ENCODE measurements around the gene LTBP4. TPM values are rescaled to one million over a fixed set of nuclear protein-coding genes. Genes with fewer than 3 reads are reported as not detected.

The LTBP4 gene
- total and polyA plus RNA-seq, 2 donors (not counting 3 experiments of a cell fraction or from before 2014, with no cell fraction given): 25.9 to 38.0 TPM

- H4K20me1 ChIP-seq (replicated peaks; ENCODE audit: control insufficient read depth, extremely low read depth, insufficient read depth, low read length): no peaks in the 10 kb centered on the region
- no peaks in the 10 kb centered on the region for H3K27me3 ChIP-seq (ENCODE audit: control insufficient read depth in 2 of 2, insufficient read depth in 2 of 2, low read length in 2 of 2)
- no peaks in the 10 kb centered on the region for H3K9me3 ChIP-seq (replicated peaks; ENCODE audit: control insufficient read depth, insufficient read depth, low read length)
- POLR2A ChIA-PET: no interaction called here
- no peak overlapping the region for H3K4me3 ChIP-seq (replicated peaks in 1 of 3; ENCODE audit: insufficient read depth in 1 of 3, low read depth in 1 of 3, low read length in 3 of 3)
- H3K9ac ChIP-seq (replicated peaks; ENCODE audit: extremely low read depth, insufficient read depth, low read length): no peak overlapping the region
- peaks cover 35% of the 10 kb centered on the region for H3K4me1 ChIP-seq (ENCODE audit: control insufficient read depth, extremely low read depth, insufficient read depth, low read length)
- H3K4me2 ChIP-seq (ENCODE audit: insufficient read depth, low read length): no peak overlapping the region
- CTCF ChIA-PET: interaction anchor here (11.0 kb wide), 1 partner anchor 27 kb away, joined by 126 read pairs; no protein-coding TSS in a partner anchor
- no peaks in the 10 kb centered on the region for H3K79me2 ChIP-seq (ENCODE audit: control insufficient read depth, insufficient read depth, low read length)
- TF ChIP-seq POLR2AphosphoS5 (IDR thresholded peaks at IDR 0.05; ENCODE audit: insufficient read depth, low read depth, low read length) (no peak), GATA2 (IDR thresholded peaks at IDR 0.05; ENCODE audit: insufficient read depth, insufficient read length, low read depth, low read length) (no peak), MYC (IDR thresholded peaks at IDR 0.05; ENCODE audit: low read depth, low read length) (no peak), JUN (IDR thresholded peaks at IDR 0.05; ENCODE audit: borderline replicate concordance, insufficient read depth, insufficient read length, low read depth) (no peak), EZH2 (IDR thresholded peaks at IDR 0.05; ENCODE audit: borderline replicate concordance, low read depth, low read length, severe bottlenecking) (no peak), POLR2A (IDR thresholded peaks at IDR 0.05; ENCODE audit: low read depth, low read length) (no peak), CTCF (IDR thresholded peaks at IDR 0.05; ENCODE audit: extremely low read depth in 1 of 2, insufficient read depth in 1 of 2, low read depth in 1 of 2, low read length in 2 of 2) (no peak), FOS (IDR thresholded peaks at IDR 0.05; ENCODE audit: borderline replicate concordance, insufficient read depth, low read length) (no peak)
- TF ChIP-seq, protein P1, sequence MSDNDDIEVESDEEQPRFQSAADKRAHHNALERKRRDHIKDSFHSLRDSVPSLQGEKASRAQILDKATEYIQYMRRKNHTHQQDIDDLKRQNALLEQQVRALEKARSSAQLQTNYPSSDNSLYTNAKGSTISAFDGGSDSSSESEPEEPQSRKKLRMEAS (IDR thresholded peaks at IDR 0.05; ENCODE audit: insufficient read depth, insufficient read length): no peak
- H3K9me1 ChIP-seq (replicated peaks; ENCODE audit: control insufficient read depth, extremely low read depth, insufficient read depth, low read length): no peaks in the 10 kb centered on the region
- FAIRE-seq: no peak
- dilution Hi-C loops (cut with MboI; ENCODE audit: extremely low pct_ligation_motif_present, low sequenced_read_pairs) (no loop called here), intact Hi-C loops (cut with micrococcal nuclease) (no loop called here)
- no peaks in the 10 kb centered on the region for H3K36me3 ChIP-seq (ENCODE audit: control insufficient read depth in 2 of 2, extremely low read depth in 1 of 2, insufficient read depth in 2 of 2, low read length in 2 of 2)
- no peak for DNase-seq (ENCODE audit: low read depth, low spot score)
- H3K27ac ChIP-seq (ENCODE audit: insufficient read depth, low read depth, low read length): no peak overlapping the region
- BruUV-seq (replicated peaks): no TSS peak
- H2AFZ ChIP-seq (ENCODE audit: low read depth, low read length): no peak overlapping the region
These were observed 6.4 kb downstream of the LTBP4 start for GRCh38 chr19:40607311-40608239.

Data from endothelial cell of umbilical vein (primary cell).